CD4-positive, alpha-beta T cell treated with Interleukin-15 for 1 hour (primary cell): ENCODE results near the gene UGDH.
"Not testable (repeated sequence)": the region's sequence is repeated elsewhere in the genome, so short reads cannot be mapped to it uniquely, and the experiment has no call there.

Experiments
- DNase-seq: peaks from one replicate; pipeline ENCODE4 v3.0.0-alpha.2; 2020

Gene UGDH

DNA sequence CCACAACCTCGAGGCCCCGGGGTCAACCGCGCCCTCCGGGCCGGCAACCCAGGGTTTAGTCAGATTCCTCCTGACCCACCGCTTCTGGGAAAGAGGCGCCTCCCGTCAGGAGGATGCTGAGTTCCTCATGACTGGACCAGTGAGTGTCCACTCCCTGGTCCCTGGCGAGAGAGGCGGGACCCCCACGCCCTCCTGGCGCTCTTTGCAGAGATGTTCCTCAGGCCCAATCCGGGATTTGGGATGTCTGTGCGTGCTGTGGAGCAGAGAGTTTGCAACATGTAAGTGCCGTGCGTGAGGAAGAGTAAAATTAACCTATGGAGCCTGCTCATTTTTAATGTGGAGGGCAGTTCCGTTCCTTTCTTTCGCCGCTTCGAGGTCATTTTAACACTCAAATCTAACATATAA lies 824 bp upstream of the UGDH start:
- no peak for DNase-seq

DNA sequence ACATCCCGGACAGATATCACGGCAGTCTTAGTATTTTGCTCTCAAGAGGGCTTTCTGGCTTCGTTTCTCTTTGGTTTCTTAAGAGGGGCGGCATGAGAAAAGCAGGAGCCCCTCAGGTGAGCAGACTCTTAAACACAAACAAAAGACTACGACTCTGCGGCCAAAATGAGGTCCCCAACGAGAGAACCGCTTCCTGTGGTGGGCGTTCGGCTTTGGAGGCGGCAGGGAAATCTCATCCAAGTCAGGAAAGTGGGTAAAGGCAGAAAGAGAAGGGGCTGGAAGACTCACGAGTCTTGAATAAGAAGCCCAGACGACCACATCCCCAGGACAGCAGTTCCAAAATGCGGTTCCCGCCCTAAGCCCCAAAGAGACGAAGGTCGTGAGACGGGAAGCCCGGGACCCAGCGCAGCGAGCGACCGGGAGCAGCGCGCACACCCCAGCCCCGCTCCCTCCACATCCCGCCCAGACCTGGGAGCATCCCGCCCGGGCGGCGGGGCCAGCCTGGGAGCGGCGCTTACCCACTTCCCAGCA lies 409 bp downstream of the UGDH start:
- DNase-seq, result no peak

DNA sequence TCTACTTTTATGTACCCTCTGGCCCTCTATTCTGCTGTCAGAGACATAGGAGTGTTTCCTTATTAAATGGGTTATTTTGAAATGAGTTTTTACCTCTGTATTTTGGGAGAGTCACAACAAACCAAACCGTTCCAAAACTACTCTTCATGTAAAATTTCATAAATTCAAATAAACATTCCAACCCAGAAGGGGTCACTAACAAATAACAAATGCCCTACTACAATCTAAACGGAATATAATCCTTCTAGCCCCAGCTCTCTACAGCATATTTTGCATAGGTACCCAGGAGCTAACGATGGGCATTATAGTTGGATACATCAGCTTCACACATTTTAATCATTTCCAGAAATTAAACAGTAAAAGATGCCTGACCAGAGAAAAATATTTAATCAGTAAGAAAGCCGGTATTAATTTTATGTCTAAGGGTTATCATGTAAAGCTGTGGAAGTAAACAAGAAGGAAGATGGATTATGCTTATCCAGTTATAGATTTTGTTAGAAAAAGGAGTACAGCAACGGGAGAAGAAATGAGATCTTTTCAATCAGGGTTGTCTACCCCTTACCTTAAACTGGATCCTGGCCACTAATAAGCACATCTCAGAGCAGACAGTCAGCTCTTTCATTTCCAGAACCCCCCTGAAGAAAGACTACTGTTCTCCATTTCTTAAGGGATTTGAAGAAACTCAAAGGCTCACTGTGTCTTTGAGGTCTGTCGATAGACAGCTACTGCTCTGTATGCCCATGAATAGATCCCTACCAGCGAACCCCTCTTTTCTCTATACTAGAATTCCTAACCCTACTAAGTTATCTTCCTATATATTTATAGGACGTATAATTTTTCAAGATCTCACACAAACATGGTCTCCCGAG lies 1.2 kb downstream of the UGDH start:
- DNase-seq, result no peak

DNA sequence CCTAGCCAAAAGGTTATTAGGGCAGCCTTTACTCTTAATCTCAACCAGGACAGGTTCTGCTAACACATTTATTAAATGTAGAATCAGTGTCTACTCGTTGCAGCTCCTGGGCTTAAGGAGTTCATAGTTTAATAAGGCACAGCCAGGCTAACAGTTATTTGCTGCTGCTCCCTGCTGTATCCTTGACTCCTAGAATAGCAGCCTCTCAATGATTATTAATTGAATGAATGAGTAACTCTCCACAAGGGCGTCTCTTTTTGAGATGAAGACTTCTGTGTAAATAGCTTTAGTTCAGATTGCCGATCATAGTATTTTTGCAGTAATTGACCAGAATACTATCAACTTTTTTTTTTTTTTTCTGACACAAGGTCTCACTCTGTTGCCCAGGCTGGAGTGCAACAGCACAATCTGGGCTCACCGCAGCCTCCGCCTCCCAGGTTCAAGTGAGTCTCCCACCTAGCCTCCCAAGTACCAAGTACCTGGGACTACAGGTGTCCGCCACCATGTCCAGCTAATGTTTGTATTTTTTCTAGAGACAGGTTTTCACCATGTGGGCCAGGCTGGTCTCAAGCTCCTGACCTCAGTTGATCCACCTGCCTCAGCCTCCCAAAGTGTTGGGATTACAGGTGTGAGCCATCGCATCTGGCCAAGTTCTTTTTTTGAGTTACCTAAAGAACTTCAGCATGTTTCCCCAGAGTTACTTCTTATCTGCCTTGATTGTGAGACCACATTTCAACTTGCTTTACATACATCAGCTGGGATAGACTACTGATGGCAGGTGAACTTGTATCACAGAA lies 2.9 kb downstream of the UGDH start:
- no peak for DNase-seq

DNA sequence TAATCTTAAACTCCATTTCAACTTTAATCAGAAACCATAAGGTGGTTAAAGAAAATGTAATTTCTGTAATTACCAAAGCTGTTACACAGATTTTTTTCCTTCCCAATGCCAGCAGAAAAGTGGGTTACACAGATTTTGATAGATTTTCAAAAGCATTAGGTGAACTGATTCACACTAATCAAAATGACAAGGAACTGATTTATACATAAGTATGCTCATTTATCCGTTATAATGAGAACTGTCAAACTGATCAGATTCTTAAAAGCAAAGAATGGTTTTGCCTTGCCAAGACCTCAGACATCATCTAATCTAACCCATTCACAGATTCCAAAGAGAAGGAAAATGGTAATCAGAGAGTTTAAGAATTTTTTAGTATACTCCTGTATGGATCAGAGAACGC lies 5.2 kb downstream of the UGDH start:
- DNase-seq, result no peak

DNA sequence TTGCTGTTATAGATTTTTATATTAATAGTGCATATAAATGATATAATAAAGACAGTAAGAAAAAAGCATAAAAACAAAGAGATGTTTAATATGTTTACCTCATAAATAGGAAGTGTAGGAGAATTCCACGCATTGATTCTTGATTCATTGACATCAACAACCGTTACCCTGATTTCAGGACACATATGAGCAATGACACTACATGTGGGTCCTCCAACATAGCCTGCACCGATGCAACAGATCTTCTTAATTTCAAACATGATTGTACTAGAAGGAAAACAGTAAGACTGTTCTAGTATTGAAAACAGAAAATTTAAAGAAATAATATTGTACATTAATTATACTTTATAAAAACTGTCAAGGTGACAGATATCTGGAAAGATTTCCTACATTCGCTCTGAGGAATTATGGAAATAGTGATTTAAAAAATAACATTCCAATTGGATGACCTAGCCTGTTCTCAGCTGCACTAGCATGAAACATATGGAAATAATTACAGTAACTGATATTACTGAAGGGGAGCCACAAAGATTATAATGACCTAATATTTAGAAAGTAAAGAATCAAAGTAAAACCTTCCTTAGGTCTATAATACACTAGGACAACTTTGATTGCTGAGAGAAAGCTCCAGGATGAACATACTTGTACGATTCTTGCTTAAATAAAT lies 5.9 kb downstream of the UGDH start:
- no peak for DNase-seq

DNA sequence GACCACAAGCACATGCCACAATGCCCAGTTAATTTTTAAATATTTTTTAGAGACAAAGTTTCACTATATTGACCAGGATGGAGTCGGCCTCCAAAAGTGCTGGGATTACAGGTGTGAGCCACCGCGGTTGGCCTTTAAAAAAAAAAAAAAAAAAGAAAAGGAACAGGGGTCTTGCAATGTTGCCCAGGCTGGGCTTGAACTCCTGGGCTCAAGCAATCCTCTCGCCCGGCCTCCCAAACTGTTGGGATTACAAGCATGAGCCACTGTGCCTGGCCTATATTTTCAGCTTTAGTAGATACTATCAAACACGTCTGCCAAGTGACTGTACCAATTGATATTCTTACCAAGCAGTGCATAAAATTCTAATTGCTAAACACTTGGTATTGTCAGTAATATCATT lies 8.8 kb downstream of the UGDH start:
- DNase-seq, result no peak

DNA sequence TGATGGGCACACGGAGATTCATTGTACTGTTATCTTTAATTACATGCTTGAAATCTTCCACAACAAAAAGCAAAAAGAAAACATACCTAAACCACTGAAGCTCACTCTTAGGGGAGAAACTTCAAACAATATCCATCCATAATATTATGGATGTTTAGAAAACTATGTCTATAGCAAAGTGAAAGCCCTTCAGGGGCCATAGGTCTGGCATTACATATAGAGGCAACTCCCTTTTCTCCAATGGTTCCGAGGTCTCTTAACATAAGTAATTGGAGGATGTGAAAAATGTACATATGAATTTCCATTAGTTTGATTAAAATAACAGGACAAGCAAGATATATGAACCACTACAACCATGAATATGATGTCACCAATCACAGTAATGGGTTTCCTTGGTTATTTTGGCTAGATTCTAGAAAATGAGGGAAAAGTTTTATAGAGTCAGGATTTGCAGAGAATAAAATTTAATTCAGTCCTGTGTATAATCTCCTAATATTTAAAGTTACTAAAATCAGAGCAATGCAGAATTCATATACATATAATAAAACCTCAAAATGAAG lies 10.8 kb downstream of the UGDH start:
- no peak for DNase-seq

DNA sequence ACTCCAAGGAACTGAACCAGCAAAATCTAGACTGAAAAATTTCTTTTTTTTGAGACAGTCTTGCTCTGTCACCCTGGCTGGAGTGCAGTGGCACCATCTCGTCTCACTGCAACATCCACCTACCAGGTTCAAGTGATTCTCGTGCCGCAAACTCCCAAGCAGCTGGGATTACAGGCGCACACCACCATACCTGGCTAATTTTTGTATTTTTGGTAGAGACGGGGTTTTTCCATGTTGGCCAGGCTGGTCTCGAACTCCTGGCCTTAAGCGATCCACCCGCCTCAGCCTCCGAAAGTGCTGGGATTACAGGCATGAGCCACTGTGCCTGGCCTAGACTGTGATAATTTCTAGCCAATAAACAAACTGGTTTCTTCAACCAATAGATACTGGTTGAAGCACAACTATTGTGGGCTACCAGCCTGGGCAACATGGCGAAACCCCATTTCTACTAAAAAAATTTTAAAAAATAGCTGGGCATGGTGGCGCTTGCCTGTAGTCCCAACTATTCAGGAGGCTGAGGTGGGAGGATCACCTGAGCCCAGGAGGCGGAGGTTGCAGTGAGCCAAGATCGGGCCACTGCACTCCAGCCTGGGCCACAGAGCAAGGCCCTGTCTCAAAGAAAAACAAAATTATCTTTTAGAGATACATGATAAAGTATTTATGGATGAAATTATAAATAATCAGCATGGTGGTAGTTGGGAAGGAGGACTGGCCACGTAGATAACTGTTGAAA lies 11.4 kb downstream of the UGDH start:
- not testable (repeated sequence) for DNase-seq

DNA sequence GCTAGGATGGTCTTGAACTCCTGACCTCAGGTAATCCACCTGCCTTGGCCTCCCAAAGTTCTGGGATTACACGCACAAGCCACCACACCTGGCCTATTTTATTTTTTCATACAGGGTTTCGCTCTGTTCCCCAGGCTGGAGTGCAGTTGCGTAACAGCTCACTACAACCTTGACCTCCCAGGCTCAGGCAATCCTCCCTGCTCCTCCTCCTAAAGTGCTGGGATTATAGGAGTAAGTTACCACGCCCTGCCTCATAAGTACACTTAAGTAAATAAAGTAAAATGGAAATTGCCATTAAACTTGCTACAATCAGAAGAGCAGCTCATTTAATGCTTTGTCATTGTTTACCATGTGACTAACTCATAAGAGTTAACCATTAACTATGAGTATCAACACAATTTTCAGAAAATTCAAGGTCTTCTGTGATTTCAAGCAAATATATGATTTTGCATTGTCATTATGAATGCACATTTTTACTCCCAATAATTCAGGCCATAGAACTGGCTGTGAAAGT lies 12.3 kb downstream of the UGDH start:
- no peak for DNase-seq

DNA sequence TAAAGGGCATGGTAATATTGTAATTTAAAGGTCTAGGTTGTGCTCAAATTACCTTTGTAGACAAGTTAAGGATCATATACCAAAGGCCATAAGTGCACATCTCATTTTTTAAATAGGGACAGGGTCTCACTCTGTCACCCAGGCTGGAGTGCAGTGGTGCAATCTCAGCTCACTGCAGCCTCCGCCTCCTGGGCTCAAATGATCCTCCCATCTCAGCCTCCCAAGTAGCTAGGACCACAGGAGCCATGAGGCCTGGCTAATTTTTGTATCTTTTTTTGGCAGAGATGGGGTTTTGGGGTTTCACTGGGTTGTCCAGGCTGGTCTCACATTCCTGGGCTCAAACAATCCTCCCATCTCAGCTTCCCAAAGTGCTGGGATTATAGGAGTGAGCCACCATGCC lies 13.0 kb downstream of the UGDH start:
- not testable (repeated sequence) for DNase-seq

DNA sequence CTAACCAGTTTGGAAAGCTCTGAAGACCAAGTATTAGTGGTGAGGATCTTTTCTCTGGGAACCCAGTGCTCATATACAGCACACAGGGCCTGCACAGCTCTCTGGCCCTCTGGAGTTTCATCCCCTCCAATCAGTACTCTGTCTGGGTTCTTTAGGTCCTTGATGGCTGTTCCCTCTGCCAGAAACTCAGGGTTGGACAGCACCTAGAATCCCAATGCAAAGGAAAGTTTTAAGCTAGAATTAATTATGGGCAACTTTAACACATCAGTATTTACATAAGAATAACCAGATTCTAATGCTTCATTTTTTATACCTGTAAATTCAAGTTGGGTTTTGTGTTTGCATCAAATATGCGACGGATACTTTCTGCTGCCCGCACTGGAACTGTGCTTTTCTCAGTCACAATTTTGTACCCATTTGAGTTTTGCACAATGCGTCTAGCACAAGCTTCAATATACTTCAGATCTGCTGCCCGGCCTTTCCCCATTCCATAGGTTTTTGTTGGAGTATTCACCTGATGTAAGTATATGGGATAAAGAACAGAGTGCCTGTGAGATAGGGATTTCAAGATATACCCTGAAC lies 16.8 kb downstream of the UGDH start:
- no peak for DNase-seq

DNA sequence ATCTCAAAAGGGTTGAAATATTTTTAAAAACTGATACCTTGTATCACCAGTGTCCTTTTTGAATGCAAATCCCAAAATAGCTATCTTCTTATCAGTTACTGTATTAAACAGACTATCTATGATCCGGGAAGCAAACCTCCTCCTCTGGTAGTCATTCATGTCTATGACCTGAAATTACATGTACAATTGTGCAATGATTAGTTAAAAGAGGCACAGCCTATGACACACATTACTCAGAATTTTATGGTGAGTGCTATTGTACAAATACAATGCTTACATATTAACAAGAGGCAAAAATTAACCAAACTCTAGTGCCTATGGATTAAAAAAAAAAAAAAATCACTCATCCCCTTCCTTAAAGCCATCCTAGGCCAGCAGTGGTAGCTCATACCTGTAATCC lies 21.7 kb downstream of the UGDH start:
- no peak for DNase-seq

DNA sequence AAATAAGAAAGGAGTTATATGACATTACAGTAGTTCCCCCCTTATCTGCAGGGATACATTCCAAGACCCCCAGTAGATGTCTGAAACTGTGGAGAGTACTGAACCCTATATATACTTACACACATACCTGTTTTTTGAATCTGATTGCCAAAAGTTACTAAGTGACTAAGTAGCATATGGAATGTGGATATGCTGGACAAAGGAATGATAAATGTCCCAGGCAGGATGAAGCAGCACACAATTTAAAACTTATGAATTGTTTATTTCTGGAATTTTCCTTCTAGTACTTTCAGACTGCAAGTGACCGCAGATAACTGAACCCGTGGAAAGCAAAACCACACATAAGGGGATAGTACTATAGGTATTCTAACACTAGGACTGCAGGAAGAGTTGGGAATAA lies 22.7 kb downstream of the UGDH start:
- DNase-seq, result no peak

DNA sequence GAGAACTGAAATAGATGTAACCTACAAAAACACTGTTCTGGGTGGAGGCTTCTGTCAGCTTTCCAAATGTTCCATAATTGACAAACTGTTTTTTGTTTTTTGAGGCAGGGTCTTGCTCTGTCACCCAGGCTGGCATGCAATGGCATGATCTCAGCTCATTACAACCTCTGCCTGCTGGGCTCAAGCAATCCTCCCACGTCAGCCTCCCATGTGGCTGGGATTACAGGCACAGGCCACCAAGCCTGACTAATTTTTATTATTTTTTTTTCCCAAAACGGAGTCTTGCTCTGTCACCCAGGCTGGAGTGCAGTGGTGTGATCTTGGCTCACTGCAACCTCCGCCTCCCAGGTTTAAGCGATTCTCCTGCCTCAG lies 24.6 kb downstream of the UGDH start:
- not testable (repeated sequence) for DNase-seq

DNA sequence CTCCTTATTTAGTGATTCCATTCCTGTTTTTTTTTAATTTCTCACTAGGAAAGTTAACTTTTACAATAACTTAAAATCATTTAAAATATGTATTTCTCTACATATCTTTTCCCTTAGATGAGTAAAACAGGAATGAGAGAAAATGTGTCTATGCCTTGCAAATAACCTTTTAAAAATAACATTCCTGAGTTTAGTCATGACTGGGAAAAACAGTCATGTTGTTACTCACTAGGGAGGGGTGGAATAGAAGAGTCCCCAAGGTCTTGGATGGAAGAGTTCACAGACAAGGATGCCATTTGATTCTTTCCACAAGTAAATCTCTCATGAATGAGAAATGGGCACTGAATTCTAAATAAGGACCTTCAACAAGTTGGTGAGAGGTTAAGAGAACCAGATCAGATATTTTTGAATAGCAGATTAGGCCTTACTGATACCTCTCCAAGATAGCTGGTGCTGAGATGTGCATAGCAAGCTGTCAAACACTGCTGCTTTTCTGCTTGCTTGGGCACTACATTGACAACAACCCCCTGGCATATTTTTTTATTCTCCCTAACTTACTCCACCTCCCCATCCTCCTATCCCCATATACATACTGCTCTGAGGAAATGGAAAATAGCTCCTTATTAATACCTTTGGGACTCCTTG lies 25.1 kb downstream of the UGDH start:
- no peak for DNase-seq

DNA sequence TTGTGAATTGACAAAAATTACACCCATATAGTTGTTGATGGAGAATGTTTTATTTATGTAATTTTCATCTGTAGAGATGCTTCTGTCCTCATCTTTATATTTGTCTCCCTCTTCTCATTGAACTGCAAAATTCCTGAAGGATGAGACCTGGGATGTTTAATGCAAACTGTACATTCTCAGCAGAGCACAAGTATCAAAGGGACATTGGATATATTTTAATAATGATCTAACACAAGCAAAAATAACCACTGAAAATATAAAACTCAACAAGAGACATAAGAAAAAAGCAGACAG lies 28.6 kb downstream of the UGDH start:
- no peak for DNase-seq

DNA sequence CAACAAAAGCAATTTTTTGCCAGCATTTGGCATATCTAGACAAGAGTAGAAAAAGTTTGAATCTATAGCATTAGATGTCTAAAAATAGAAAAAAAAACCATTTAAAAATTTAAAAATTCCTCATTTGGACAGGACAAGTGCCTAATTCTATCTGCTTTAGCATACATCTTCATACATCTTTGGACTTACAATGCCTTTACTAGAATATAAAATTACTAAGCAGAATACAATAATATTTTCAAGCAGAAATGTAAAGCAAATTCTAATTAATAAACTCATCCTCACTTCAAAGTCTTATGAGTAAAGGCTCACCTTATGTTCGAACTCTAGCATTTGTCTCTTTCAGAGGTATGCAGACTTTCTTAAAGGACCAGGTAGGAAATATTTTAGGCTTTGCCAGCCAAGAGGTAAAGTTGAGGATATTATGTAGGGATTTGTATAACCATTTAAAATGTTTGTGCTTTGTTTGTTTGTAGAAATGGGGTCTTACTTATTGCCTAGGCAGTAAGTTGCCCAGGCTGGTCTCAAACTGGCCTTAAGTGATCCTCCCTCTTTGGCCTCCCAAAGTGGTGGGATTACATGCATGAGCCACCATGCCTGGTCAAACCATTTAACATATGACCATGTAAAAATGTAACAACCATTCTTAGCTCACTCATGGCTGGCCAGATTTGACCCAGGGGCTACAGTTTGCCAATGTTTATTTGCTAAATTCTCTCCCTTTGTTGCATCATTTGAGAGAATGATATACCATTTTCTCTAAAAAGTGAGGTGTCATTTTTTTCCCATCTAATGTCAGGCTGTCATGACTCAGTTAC lies 29.1 kb downstream of the UGDH start:
- no peak for DNase-seq

DNA sequence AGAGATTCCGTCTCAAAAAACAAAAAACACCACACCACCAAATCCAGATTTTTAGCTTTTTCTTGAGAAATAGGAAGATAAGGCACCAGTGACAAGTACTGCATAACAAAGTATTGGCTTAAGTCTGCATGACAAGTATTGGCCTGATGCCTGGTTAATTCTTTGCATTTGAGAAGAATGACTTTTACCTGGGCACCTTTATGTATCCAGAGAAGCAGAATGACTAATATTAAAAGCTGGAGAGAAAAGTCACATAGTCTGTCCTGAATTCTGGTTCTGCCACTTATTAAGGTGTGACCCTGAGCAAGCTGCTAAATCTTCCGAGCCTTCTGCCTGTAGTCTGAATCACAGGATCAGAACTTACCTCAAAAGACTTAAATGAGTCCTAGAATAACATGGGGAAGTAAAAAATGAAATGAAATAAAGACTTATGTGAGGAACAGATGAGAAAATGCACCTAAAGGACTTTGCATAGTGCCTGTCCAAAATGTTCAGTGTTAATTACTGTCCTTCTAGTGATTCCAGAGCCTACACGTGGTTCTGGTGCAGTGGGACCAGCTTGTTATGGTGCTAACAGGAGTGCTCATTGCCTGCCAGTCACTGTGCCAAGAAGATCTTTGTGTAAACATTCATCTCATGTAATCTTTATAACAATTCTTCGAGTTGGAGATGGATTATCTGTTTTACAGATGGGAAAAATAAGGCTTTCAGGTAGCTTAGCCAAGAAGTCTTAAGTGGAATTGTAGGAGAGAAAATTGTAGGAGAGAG lies 31.6 kb downstream of the UGDH start:
- DNase-seq, result no peak

DNA sequence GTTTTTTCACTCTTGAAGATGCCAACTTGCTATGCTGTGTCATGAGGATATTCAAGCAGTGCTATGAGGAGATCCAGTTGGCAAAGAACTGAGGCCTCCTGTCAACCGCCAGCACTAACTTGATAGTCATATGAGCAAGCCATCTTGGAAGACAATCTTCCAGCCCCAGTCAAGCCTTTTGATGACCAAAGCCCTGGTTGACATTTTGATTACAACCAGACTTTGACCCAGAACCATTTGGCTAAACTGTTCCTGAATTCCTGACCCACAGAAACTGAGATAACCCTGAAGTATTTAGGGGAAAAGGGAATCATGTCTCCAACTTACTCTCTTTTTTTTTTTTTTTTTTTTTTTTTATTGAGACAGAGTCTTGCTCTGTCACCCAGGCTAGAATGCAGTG lies 32.9 kb downstream of the UGDH start:
- no peak for DNase-seq
